ENCODE results near the gene LLGL2.

Gene LLGL2

DNA sequence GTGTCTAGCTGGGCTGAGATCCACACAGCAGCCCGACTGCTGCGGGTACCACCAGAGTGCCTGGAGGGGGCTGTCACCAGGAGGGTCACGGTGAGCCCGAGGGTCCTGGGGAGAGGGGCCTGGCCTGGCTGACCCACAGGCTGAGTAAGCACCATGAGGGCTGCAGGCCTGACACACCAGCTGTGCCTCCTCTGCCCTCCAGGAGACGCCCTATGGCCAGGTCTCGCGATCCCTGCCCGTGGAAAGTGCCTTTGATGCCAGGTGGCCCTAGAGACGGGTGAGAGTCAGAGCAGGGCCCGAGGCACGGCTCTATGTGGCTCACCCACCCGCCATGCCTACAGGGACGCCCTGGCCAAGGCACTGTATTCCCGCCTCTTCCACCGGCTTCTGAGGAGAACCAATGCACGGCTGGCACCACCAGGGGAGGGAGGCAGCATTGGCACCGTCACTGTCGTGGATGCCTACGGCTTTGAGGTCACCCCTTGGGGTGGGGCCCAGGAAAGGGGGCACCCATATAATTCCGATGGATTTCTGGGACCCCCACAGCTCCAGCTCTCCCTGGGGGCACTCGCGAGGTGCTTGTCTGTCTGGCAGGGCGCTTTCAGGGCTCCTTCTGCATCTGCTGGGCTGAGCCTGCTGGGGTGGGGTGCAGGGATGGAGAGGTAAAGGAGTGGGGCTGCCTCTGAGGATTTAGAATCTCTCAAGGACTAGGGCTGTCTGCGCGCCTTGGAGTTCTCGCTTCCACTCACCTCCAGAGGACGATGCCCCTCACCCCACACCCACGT is 69.2 kb downstream of the LLGL2 start:
- no peak for DNase-seq

- no peak for DNase-seq
Measured at GRCh38 chr17:75595284-75595919, 69.9 kb downstream of the LLGL2 start.

GRCh38 chr17:75595920-75596313 is 70.4 kb downstream of the LLGL2 start:
- DNase-seq: no peak

GRCh38 chr17:75596320-75597087 is 71.0 kb downstream of the LLGL2 start:
- DNase-seq: no peak

- peak; percentile 37 for DNase-seq
Measured at GRCh38 chr17:75601057-75601987, 75.8 kb downstream of the LLGL2 start.

DNA sequence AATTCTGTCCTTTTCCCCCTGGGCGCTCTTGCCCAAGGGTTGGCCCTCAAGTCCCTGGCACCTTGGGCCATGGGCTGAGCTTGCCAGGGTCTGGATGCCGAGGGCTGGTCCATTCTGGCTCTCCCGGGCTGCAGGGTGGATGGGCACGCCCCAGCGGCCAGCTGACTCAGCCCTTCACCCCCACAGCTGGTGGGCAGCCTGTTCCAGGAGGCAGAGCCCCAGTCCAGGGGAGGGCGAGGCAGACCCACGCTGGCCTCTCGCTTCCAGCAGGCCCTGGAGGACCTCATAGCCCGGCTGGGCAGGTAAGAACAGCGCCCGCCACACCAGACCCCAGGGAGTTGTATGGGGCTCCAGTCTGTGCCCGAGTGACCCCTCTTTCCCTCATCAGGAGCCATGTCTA is 77.1 kb downstream of the LLGL2 start:
- no peak for DNase-seq

- no peak for DNase-seq
Measured at GRCh38 chr17:75603123-75603522, 77.6 kb downstream of the LLGL2 start.

GRCh38 chr17:75604034-75604695 is 78.7 kb downstream of the LLGL2 start:
- no peak for DNase-seq

GRCh38 chr17:75605790-75606189 is 80.3 kb downstream of the LLGL2 start:
- no peak for DNase-seq

DNA sequence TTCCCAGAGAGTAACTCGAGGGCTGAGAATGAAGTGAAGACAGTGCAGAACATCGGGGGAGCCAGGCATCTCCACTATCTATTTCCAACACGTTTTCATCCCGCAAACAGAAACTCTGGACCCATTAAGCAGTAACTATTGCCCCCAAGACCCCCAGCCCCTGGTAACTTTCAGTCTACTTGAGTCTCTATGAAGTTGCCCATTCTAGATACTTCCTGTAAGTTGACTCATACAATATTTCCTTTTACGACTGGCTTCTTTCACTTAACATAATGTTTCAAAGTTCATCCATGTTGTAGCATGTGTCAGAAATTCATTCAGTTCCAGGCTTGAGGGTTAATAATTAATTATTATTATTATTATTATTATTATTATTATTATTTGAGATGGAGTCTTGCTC is 81.6 kb downstream of the LLGL2 start:
- DNase-seq: no peak

DNA sequence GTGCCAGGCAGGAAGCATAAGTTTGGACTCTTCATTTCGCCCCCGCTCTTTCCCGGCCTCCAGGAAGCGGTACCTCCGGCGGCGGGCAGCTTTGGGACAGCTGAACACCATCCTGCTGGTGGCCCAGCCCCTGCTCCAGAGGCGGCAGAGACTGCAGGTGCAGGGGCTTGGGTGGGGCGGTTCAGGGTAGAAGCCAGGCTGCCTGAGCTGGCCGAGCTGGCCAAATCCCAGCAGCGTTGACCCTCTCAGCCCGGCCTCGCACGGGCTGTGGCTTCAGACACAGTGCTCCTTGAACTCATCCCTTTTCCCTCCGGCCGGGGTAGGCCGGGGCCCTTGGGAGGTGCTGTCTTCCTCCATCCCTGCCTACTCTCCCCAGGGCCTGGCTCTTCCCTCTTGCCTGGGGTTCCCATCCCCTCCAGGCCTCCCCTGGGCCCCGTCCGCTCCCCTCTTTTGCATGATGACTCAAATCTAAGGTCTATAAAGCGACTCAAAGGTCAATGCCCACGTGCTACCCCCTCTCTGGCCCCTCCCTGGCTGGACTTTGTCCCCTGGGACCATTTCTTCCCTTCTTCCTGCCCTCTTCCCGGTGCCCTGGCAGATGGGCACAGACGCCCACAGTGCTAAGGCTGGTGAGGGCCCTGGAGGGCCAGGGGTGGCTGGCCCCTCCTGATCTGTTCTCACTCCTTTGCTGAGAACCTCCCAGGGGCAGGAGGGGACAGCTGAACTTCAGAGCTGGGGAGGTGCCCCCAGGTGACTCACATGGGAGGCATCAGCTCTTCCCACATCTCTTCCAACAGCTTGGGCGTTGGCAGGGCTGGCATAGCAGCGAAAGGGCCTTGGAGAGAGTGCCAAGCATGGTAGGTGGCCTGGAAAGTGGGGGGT is 84.8 kb downstream of the LLGL2 start:
- no peak for DNase-seq

GRCh38 chr17:75611851-75612429 is 86.4 kb downstream of the LLGL2 start:
- no peak for DNase-seq

- no peak for DNase-seq
Measured at GRCh38 chr17:75612906-75613626, 87.6 kb downstream of the LLGL2 start.

DNA sequence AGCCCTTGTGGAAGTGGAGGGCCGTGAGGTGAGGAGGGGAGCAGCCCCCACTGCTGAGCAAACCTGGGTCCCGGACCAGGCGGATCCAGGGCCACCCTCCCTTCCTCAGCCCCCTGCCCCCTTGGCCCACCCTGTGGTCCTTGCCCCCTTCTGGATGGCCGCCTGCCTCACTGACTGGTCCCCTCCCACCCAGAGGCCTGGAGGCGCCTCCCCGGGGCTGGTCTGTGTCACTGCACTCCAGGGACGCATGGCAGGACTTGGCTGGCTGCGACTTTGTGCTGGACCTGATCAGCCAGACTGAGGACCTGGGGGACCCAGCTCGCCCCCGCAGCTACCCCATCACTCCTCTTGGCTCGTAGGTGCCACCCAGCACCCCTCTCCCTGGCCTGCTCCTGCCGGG is 88.5 kb downstream of the LLGL2 start:
- no peak for DNase-seq

GRCh38 chr17:75614556-75615270 is 89.2 kb downstream of the LLGL2 start:
- no peak for DNase-seq

DNA sequence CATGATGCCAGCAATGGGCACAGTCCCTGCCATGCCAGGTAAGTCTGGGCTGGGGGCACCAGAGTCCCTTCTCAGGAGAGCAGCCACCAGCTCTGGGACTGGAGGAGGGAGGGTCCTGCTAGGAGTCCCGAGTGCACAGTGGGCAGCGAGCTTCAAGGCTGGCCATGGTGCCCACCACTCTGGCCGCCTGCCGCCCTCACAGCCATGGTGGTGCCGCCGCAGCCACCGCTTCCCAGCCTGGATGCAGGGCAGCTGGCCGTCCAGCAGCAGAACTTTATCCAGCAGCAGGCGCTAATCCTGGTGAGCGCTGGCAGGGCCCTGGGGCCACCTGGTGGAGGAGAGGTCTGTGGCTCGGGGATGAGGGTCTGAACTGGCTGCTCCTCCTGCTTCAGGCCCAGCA is 89.8 kb downstream of the LLGL2 start:
- no peak for DNase-seq

DNA sequence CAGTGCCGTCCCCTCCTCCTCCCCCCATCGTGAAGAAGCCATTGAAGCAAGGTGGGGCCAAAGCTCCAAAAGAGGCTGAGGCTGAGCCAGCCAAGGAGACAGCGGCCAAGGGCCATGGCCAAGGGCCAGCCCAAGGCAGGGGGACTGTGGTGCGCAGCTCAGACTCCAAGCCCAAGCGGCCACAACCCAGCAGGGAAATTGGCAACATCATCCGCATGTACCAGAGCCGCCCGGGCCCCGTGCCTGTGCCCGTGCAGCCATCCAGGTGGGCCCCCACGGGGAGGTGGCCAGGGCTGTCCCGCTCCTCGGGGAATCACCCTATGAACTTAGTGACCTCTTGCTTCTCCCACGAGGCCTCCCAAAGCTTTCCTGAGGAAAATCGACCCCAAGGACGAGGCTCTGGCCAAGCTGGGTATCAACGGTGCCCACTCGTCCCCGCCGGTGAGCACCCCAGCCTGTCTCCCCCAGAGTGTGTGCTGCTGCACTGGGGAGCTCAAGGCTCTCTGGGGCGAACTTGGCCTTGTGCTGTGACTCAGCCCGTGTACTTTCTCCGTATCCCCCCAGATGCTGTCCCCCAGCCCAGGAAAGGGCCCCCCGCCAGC is 91.1 kb downstream of the LLGL2 start:
- no peak for DNase-seq

GRCh38 chr17:75617218-75617617 is 91.7 kb downstream of the LLGL2 start:
- no peak for DNase-seq

DNA sequence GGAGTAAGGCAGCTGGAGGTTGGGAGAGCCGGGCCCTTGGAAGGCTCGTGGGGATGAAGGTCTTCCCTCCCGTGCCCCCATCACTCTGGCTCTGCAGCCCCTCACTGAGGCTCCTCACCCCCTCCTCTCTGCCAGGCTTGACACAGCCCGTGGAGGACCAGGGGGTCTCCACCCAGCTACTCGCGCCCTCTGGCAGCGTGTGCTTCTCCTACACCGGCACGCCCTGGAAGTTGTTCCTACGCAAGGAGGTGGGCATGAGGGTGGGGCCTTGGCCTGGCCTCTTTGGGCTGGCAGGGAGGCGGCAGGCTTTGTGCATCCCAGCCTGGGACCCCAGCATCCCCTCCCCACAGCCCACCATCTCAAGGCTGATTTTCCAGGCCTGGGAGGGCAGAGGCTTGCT is 92.2 kb downstream of the LLGL2 start:
- no peak for DNase-seq

Measured in activated CD4-positive, alpha-beta T cell treated with anti-CD3 and anti-CD28 coated beads for 1 hour (primary cell).